Loucy (cell line): ENCODE results near the gene KIFC1.
"Not testable (repeated sequence)": the region's sequence is repeated elsewhere in the genome, so short reads cannot be mapped to it uniquely, and the experiment has no call there.

ENCODE experiments used
- EZH2phosphoT487 ChIP-seq: fragments of 200-600 bp; IDR thresholded peaks from 2 replicates; pipeline ENCODE4 v1.6.1; 2018; ENCODE audit warnings: antibody characterized with exemption, mild to moderate bottlenecking, moderate library complexity, borderline replicate concordance
- TF ChIP-seq, protein P1 (sequence below): fragments of 200-600 bp; sonication (generic); conservative IDR thresholded peaks from 2 replicates; pipeline ENCODE4 v1.5.1; 2014; ENCODE audit warnings: mild to moderate bottlenecking, antibody characterized with exemption, low read length

DNA sequence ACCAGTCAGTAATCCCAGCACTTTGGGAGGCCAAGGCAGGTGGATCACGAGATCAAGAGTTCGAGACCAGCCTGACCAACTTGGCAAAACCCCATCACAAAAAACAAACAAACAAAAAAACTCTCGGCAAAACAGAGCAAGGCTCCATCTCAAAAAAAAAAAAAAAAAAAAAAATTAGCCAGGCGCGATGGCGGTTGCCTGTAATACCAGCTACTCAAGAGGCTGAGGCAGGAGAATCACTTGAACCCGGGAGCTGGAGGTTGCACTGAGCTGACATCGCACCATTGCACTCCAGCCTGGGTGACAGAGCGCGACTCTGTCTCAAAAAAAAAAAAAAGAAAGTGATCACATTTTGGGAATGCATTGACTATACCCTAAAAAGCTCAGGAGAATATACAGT is 12.4 kb upstream of the KIFC1 start:
- TF ChIP-seq, protein P1, sequence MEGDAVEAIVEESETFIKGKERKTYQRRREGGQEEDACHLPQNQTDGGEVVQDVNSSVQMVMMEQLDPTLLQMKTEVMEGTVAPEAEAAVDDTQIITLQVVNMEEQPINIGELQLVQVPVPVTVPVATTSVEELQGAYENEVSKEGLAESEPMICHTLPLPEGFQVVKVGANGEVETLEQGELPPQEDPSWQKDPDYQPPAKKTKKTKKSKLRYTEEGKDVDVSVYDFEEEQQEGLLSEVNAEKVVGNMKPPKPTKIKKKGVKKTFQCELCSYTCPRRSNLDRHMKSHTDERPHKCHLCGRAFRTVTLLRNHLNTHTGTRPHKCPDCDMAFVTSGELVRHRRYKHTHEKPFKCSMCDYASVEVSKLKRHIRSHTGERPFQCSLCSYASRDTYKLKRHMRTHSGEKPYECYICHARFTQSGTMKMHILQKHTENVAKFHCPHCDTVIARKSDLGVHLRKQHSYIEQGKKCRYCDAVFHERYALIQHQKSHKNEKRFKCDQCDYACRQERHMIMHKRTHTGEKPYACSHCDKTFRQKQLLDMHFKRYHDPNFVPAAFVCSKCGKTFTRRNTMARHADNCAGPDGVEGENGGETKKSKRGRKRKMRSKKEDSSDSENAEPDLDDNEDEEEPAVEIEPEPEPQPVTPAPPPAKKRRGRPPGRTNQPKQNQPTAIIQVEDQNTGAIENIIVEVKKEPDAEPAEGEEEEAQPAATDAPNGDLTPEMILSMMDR: not testable (repeated sequence)
- not testable (repeated sequence) for TF ChIP-seq EZH2phosphoT487
